HEK293 (cell line): ENCODE data around the gene BORCS5.

Experiments used
- CTCF ChIA-PET: fragments of 350-600 bp; formaldehyde crosslinking; extraction: SDS; loops from one replicate; lab custom pipeline; 2021; ENCODE audit warnings: antibody characterized with exemption; lab: Yijun Ruan, JAX
- POLR2A ChIA-PET: fragments of 300-600 bp; formaldehyde crosslinking; extraction: SDS; loops from one replicate; lab custom pipeline; 2020; ENCODE audit warnings: antibody characterized with exemption, inconsistent platforms; lab: Yijun Ruan, JAX
- H3K27ac ChIP-seq: fragments of 200-500 bp; sonication (Bioruptor generic); 2 replicates; pipeline ENCODE4 v1.5.1; 2014; ENCODE audit warnings: low read depth, low read length, control low read depth, inconsistent platforms; ENCODE audit errors: extremely low read depth
- H3K36me3 ChIP-seq, 2 experiments: fragments of 200-500 bp in 1 of 2; sonication (Bioruptor generic) in 1 of 2; 1 replicate in 1 of 2; 2 replicates in 1 of 2; pipeline ENCODE4 v1.5.1; 2014 to 2017; ENCODE audit warnings: inconsistent platforms in 2 of 2, low read length in 2 of 2; ENCODE audit not compliant: control insufficient read depth in 2 of 2, insufficient read depth in 1 of 2
- H3K4me1 ChIP-seq: fragments of 200-500 bp; sonication (Bioruptor generic); 2 replicates; pipeline ENCODE4 v1.5.1; 2014; ENCODE audit warnings: mild to moderate bottlenecking, low read length, inconsistent platforms; ENCODE audit not compliant: control insufficient read depth, insufficient read depth
- H3K4me3 ChIP-seq: 2 replicates; pipeline ENCODE4 v1.5.1; 2011; ENCODE audit warnings: low read depth, mild to moderate bottlenecking, control low read depth, low read length, moderate library complexity
- H3K9me3 ChIP-seq: fragments of 200-500 bp; sonication (Bioruptor generic); 2 replicates; pipeline ENCODE4 v1.5.1; 2014; ENCODE audit warnings: low read depth, low read length, inconsistent platforms; ENCODE audit not compliant: control insufficient read depth, insufficient read depth
- GFI1B ChIP-seq: fragments of 450-650 bp; formaldehyde crosslinking; IDR thresholded peaks from 2 replicates; pipeline ENCODE4 v1.5.1; 2016; ENCODE audit warnings: missing biosample characterization, missing genetic modification characterization
- GLI2 ChIP-seq: fragments of 450-650 bp; formaldehyde crosslinking; IDR thresholded peaks from 2 replicates; pipeline ENCODE4; 2017; ENCODE audit warnings: missing biosample characterization, missing genetic modification characterization, low read depth, borderline replicate concordance
- KLF10 ChIP-seq: fragments of 450-650 bp; IDR thresholded peaks from 2 replicates; pipeline ENCODE4 v1.5.1; 2018; ENCODE audit warnings: missing biosample characterization, mild to moderate bottlenecking, missing genetic modification characterization
- KLF16 ChIP-seq: fragments of 450-650 bp; formaldehyde crosslinking; IDR thresholded peaks from 2 replicates; pipeline ENCODE4 v1.5.1; 2017; ENCODE audit warnings: missing biosample characterization, missing genetic modification characterization
- KLF7 ChIP-seq: fragments of 450-650 bp; formaldehyde crosslinking; IDR thresholded peaks from 2 replicates; pipeline ENCODE4 v1.5.1; 2016; ENCODE audit warnings: missing biosample characterization, missing genetic modification characterization, borderline replicate concordance
- OSR2 ChIP-seq: fragments of 450-650 bp; formaldehyde crosslinking; IDR thresholded peaks from 2 replicates; pipeline ENCODE4 v1.5.1; 2016; ENCODE audit warnings: missing biosample characterization, missing genetic modification characterization
- PRDM6 ChIP-seq: fragments of 450-650 bp; formaldehyde crosslinking; IDR thresholded peaks from 2 replicates; pipeline ENCODE4 v1.5.1; 2017; ENCODE audit warnings: missing biosample characterization, missing genetic modification characterization
- SP7 ChIP-seq: fragments of 450-650 bp; formaldehyde crosslinking; IDR thresholded peaks from 2 replicates; pipeline ENCODE4 v1.5.1; 2016; ENCODE audit warnings: missing biosample characterization, missing genetic modification characterization
- WT1 ChIP-seq: fragments of 450-650 bp; formaldehyde crosslinking; IDR thresholded peaks from 2 replicates; pipeline ENCODE4 v1.5.1; 2016; ENCODE audit warnings: missing biosample characterization, missing genetic modification characterization
- ZBTB8A ChIP-seq: fragments of 450-650 bp; formaldehyde crosslinking; IDR thresholded peaks from 2 replicates; pipeline ENCODE4 v1.5.1; 2016; ENCODE audit warnings: missing biosample characterization, missing genetic modification characterization
- ZNF19 ChIP-seq: fragments of 450-650 bp; formaldehyde crosslinking; IDR thresholded peaks from 2 replicates; pipeline ENCODE4; 2016; ENCODE audit warnings: missing biosample characterization, missing genetic modification characterization, low read depth
- ZNF324 ChIP-seq: fragments of 450-650 bp; formaldehyde crosslinking; IDR thresholded peaks from 2 replicates; pipeline ENCODE4 v1.5.1; 2016; ENCODE audit warnings: missing biosample characterization, missing genetic modification characterization
- ZNF391 ChIP-seq: fragments of 450-650 bp; formaldehyde crosslinking; IDR thresholded peaks from 2 replicates; pipeline ENCODE4 v1.5.1; 2016; ENCODE audit warnings: low read depth, missing biosample characterization, missing genetic modification characterization, borderline replicate concordance
- ZNF433 ChIP-seq: fragments of 450-650 bp; formaldehyde crosslinking; IDR thresholded peaks from 2 replicates; pipeline ENCODE4 v1.5.1; 2016; ENCODE audit warnings: missing biosample characterization, missing genetic modification characterization, low read depth
- ZNF558 ChIP-seq: fragments of 450-650 bp; formaldehyde crosslinking; IDR thresholded peaks from 2 replicates; pipeline ENCODE4 v1.5.1; 2016; ENCODE audit warnings: missing biosample characterization, missing genetic modification characterization
- ZNF560 ChIP-seq: fragments of 450-650 bp; formaldehyde crosslinking; IDR thresholded peaks from 2 replicates; pipeline ENCODE4 v1.5.1; 2017; ENCODE audit warnings: missing biosample characterization, missing genetic modification characterization, borderline replicate concordance
- ZNF596 ChIP-seq: fragments of 450-650 bp; IDR thresholded peaks from 2 replicates; pipeline ENCODE4 v1.5.0; 2018; ENCODE audit warnings: missing biosample characterization, mild to moderate bottlenecking, missing genetic modification characterization, moderate library complexity
- TF ChIP-seq, protein P1 (sequence below): fragments of 450-650 bp; IDR thresholded peaks from 2 replicates; pipeline ENCODE4 v1.5.1; 2018; ENCODE audit warnings: missing biosample characterization, missing genetic modification characterization
- TF ChIP-seq, protein P2 (sequence below): fragments of 450-650 bp; formaldehyde crosslinking; optimal IDR thresholded peaks from 2 replicates; pipeline ENCODE3; 2016; ENCODE audit warnings: missing biosample characterization, mild to moderate bottlenecking, missing genetic modification characterization
- TF ChIP-seq, protein P3 (sequence below): fragments of 450-650 bp; formaldehyde crosslinking; IDR thresholded peaks from 2 replicates; pipeline ENCODE4 v1.5.1; 2016; ENCODE audit warnings: missing biosample characterization, missing genetic modification characterization
- TF ChIP-seq, protein P4 (sequence below): fragments of 450-650 bp; formaldehyde crosslinking; IDR thresholded peaks from 2 replicates; pipeline ENCODE4 v1.5.1; 2016; ENCODE audit warnings: missing biosample characterization, missing genetic modification characterization

The BORCS5 gene

GRCh38 chr12:12403264-12404248, 46.7 kb downstream of the BORCS5 start (continued):
- TF ChIP-seq, protein P1, sequence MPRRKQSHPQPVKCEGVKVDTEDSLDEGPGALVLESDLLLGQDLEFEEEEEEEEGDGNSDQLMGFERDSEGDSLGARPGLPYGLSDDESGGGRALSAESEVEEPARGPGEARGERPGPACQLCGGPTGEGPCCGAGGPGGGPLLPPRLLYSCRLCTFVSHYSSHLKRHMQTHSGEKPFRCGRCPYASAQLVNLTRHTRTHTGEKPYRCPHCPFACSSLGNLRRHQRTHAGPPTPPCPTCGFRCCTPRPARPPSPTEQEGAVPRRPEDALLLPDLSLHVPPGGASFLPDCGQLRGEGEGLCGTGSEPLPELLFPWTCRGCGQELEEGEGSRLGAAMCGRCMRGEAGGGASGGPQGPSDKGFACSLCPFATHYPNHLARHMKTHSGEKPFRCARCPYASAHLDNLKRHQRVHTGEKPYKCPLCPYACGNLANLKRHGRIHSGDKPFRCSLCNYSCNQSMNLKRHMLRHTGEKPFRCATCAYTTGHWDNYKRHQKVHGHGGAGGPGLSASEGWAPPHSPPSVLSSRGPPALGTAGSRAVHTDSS = peak; percentile 11; the same call in 1 of the 2 replicates
- peak; percentile 70 for TF ChIP-seq GLI2 (tag by site-specific recombination)
- TF ChIP-seq KLF7 (tag by site-specific recombination) = no peak
- peak; percentile 69; the same call in 1 of the 2 replicates for TF ChIP-seq GFI1B (tag by site-specific recombination)
- peak; percentile 66; the same call in 1 of the 2 replicates for TF ChIP-seq WT1 (tag by site-specific recombination)
- 0 out of 2 replicates have a peak, but pooled peaks have one; percentile 31 for TF ChIP-seq KLF10 (tag by site-specific recombination)
- TF ChIP-seq, protein P2, sequence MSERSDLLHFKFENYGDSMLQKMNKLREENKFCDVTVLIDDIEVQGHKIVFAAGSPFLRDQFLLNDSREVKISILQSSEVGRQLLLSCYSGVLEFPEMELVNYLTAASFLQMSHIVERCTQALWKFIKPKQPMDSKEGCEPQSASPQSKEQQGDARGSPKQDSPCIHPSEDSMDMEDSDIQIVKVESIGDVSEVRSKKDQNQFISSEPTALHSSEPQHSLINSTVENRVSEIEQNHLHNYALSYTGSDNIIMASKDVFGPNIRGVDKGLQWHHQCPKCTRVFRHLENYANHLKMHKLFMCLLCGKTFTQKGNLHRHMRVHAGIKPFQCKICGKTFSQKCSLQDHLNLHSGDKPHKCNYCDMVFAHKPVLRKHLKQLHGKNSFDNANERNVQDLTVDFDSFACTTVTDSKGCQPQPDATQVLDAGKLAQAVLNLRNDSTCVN (tag by site-specific recombination) = no peak
- TF ChIP-seq OSR2 (tag by site-specific recombination) = 0 out of 2 replicates have a peak, but pooled peaks have one; percentile 9
- no peak; the same call in 1 of the 2 replicates for TF ChIP-seq ZNF596 (tag by site-specific recombination)
- peak; percentile 55 for TF ChIP-seq SP7 (tag by site-specific recombination)
- no peak for TF ChIP-seq ZNF433
- TF ChIP-seq, protein P3, sequence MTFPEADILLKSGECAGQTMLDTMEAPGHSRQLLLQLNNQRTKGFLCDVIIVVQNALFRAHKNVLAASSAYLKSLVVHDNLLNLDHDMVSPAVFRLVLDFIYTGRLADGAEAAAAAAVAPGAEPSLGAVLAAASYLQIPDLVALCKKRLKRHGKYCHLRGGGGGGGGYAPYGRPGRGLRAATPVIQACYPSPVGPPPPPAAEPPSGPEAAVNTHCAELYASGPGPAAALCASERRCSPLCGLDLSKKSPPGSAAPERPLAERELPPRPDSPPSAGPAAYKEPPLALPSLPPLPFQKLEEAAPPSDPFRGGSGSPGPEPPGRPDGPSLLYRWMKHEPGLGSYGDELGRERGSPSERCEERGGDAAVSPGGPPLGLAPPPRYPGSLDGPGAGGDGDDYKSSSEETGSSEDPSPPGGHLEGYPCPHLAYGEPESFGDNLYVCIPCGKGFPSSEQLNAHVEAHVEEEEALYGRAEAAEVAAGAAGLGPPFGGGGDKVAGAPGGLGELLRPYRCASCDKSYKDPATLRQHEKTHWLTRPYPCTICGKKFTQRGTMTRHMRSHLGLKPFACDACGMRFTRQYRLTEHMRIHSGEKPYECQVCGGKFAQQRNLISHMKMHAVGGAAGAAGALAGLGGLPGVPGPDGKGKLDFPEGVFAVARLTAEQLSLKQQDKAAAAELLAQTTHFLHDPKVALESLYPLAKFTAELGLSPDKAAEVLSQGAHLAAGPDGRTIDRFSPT (tag by site-specific recombination) = peak; percentile 75; the same call in 1 of the 2 replicates
- TF ChIP-seq KLF16 (tag by site-specific recombination) = peak; percentile 45; the same call in 1 of the 2 replicates
- TF ChIP-seq ZNF19 (tag by site-specific recombination) = no peak
- peak; percentile 82 for TF ChIP-seq PRDM6 (tag by site-specific recombination)
- peak; percentile 63; the same call in 1 of the 2 replicates for TF ChIP-seq ZNF558 (tag by site-specific recombination)
- no peak for TF ChIP-seq ZNF324 (tag by site-specific recombination)
- TF ChIP-seq ZNF391 (tag by site-specific recombination) = peak; percentile 15; the same call in 1 of the 2 replicates

DNA sequence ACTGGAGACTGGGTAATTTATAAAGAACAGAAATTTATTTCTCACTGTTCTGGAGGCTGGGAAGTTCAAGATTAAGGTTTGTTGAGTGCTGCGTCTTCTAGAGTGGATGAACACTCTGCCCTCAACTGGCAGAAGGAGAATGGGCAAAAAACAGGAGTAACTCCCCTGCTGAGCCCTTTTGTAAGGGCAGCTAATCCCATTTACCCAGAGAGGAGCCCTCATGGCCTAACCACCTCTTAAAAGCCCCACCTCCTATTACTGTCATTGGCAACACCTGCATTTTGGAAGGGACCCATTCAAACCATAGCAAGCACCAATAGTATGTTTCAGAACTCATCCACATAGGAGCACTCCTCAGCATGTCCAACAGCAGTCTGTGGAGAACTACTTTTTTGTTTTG, 47.4 kb downstream of the BORCS5 start:
- Histone ChIP-seq H3K36me3 (no peaks in the 10 kb centered on the region), H3K4me3 (no peak overlapping the region), H3K9me3 (no peaks in the 10 kb centered on the region), H3K27ac (no peak overlapping the region), H3K4me1 (peaks cover 9% of the 10 kb centered on the region; the same call in 1 of the 2 replicates)
- ChIA-PET CTCF (interaction anchor here (0.6 kb wide), 2 partner anchors 18 to 52 kb away, joined by 3 read pairs; no protein-coding TSS in a partner anchor), POLR2A (no interaction called here)
- TF ChIP-seq, protein P4, sequence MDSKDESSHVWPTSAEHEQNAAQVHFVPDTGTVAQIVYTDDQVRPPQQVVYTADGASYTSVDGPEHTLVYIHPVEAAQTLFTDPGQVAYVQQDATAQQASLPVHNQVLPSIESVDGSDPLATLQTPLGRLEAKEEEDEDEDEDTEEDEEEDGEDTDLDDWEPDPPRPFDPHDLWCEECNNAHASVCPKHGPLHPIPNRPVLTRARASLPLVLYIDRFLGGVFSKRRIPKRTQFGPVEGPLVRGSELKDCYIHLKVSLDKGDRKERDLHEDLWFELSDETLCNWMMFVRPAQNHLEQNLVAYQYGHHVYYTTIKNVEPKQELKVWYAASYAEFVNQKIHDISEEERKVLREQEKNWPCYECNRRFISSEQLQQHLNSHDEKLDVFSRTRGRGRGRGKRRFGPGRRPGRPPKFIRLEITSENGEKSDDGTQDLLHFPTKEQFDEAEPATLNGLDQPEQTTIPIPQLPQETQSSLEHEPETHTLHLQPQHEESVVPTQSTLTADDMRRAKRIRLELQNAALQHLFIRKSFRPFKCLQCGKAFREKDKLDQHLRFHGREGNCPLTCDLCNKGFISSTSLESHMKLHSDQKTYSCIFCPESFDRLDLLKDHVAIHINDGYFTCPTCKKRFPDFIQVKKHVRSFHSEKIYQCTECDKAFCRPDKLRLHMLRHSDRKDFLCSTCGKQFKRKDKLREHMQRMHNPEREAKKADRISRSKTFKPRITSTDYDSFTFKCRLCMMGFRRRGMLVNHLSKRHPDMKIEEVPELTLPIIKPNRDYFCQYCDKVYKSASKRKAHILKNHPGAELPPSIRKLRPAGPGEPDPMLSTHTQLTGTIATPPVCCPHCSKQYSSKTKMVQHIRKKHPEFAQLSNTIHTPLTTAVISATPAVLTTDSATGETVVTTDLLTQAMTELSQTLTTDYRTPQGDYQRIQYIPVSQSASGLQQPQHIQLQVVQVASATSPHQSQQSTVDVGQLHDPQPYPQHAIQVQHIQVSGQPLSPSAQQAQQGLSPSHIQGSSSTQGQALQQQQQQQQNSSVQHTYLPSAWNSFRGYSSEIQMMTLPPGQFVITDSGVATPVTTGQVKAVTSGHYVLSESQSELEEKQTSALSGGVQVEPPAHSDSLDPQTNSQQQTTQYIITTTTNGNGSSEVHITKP (tag by site-specific recombination) = 0 out of 2 replicates have a peak, but pooled peaks have one; percentile 5
- no peak for TF ChIP-seq ZNF560 (tag by site-specific recombination)
- peak; percentile 10; the same call in 1 of the 2 replicates for TF ChIP-seq ZBTB8A (tag by site-specific recombination)
